Osteoblast (primary cell): ENCODE data around the gene ATG14. TPM values are rescaled to one million over a fixed set of nuclear protein-coding genes. Genes with fewer than 3 reads are reported as not detected.
A peak's percentile ranks its signal among the peaks of the same experiment; 100 is the strongest.

Experiments
- DNase-seq: peaks from one replicate; pipeline ENCODE4 v3.0.0; 2011; ENCODE audit warnings: low spot score, mixed read lengths; ENCODE audit not compliant: insufficient read length; ENCODE audit errors: missing footprints
- H2AFZ ChIP-seq: 2 replicates; pipeline ENCODE4 v1.6.0; 2011; ENCODE audit warnings: mild to moderate bottlenecking, low read length
- H3K27ac ChIP-seq: 2 replicates; pipeline ENCODE4 v1.5.1; 2011; ENCODE audit warnings: mild to moderate bottlenecking, low read depth, low read length, moderate library complexity
- H3K27me3 ChIP-seq: 2 replicates; pipeline ENCODE4 v1.6.0; 2012; ENCODE audit warnings: mild to moderate bottlenecking, control low read depth, inconsistent platforms, low read length, moderate library complexity; ENCODE audit not compliant: insufficient read depth
- H3K36me3 ChIP-seq: 2 replicates; pipeline ENCODE4 v1.5.1; 2011; ENCODE audit warnings: mild to moderate bottlenecking, low read length, control low read depth, moderate library complexity; ENCODE audit not compliant: insufficient read depth
- H3K4me1 ChIP-seq: 2 replicates; pipeline ENCODE4 v1.5.1; 2011; ENCODE audit warnings: mild to moderate bottlenecking, low read length, control low read depth, moderate library complexity; ENCODE audit not compliant: insufficient read depth
- H3K4me2 ChIP-seq: 2 replicates; pipeline ENCODE4 v1.6.0; 2011; ENCODE audit warnings: mild to moderate bottlenecking, low read length; ENCODE audit not compliant: insufficient read depth
- H3K4me3 ChIP-seq: fragments of 200-600 bp; sonication (generic); 3 replicates; pipeline ENCODE4 v1.5.1; 2012; ENCODE audit warnings: mild to moderate bottlenecking, low read length, inconsistent platforms; ENCODE audit not compliant: insufficient read depth
- H3K79me2 ChIP-seq: 2 replicates; pipeline ENCODE4 v1.6.0; 2012; ENCODE audit warnings: mild to moderate bottlenecking, low read length, control low read depth, inconsistent platforms; ENCODE audit not compliant: insufficient read depth
- H3K9me3 ChIP-seq: 2 replicates; pipeline ENCODE4 v1.5.1; 2011; ENCODE audit warnings: low read depth, low read length, control low read depth
- H4K20me1 ChIP-seq: 2 replicates; pipeline ENCODE4 v1.6.0; 2012; ENCODE audit warnings: mild to moderate bottlenecking, low read length, control low read depth; ENCODE audit not compliant: insufficient read depth
- total RNA-seq: library from RNA; depleted of rRNA; stranded (reverse); fragments of >200 nt; gene quantifications from 2 replicates; pipeline ENCODE4 v1.2.3, GENCODE V29; 2012
- TF ChIP-seq, protein P1 (sequence below): IDR thresholded peaks from 2 replicates; pipeline ENCODE4 v1.5.1; 2011; ENCODE audit warnings: mild to moderate bottlenecking, low read depth, low read length, moderate library complexity; ENCODE audit errors: extremely low read depth

ATG14 gene
- total RNA-seq, 1 donor: 21.7 TPM

DNA sequence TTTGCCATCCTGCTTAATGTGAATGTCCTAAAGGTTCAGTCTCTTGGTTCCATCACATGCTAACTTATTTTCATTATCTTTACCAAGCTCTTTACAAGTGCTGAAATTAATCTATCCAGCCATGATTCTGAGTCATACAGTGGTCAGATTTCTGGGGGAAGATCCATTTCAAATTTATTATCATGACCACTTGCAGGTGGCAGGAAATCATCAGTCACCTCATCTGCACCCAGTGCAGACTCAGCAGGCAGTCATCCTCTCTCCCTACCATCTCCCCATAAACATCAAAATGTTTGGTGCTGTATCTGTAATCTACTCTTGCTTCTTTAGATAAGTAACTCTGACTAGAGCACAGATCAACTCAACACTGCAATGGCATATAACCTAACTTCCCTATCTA, 23.5 kb downstream of the ATG14 start:
- Histone ChIP-seq H2AFZ (no peak overlapping the region), H3K4me2 (no peak overlapping the region), H3K36me3 (no peaks in the 10 kb centered on the region), H4K20me1 (no peaks in the 10 kb centered on the region), H3K4me1 (peaks cover 18% of the 10 kb centered on the region), H3K27ac (peak overlapping the region; percentile 42), H3K9me3 (no peaks in the 10 kb centered on the region), H3K27me3 (no peaks in the 10 kb centered on the region), H3K4me3 (no peak overlapping the region), H3K79me2 (no peaks in the 10 kb centered on the region)
- DNase-seq: no peak
- TF ChIP-seq, protein P1, sequence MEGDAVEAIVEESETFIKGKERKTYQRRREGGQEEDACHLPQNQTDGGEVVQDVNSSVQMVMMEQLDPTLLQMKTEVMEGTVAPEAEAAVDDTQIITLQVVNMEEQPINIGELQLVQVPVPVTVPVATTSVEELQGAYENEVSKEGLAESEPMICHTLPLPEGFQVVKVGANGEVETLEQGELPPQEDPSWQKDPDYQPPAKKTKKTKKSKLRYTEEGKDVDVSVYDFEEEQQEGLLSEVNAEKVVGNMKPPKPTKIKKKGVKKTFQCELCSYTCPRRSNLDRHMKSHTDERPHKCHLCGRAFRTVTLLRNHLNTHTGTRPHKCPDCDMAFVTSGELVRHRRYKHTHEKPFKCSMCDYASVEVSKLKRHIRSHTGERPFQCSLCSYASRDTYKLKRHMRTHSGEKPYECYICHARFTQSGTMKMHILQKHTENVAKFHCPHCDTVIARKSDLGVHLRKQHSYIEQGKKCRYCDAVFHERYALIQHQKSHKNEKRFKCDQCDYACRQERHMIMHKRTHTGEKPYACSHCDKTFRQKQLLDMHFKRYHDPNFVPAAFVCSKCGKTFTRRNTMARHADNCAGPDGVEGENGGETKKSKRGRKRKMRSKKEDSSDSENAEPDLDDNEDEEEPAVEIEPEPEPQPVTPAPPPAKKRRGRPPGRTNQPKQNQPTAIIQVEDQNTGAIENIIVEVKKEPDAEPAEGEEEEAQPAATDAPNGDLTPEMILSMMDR: no peak

DNA sequence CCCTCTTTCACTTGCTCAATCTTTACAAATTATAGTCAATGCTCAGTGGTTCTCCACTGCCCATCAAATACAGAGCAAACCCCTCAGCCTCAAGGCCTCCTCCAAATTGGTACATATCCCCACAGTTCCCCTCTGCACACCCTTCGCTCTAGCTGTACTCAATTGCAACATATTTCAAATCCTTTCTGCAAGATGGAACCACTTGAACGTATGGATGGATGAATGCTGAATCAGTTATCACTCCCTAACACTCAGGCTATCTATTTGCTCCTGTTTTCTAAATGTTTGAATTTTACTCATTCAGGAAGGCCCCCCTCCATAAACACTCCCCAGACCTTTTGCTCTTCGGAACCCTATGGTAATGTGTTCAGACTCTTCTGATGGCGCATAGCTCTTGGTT, 24.5 kb downstream of the ATG14 start:
- Histone ChIP-seq H3K79me2 (no peaks in the 10 kb centered on the region), H4K20me1 (no peaks in the 10 kb centered on the region), H3K4me2 (no peak overlapping the region), H3K27ac (no peak overlapping the region), H2AFZ (no peak overlapping the region), H3K9me3 (no peaks in the 10 kb centered on the region), H3K27me3 (no peaks in the 10 kb centered on the region), H3K4me1 (peaks cover 26% of the 10 kb centered on the region), H3K4me3 (no peak overlapping the region), H3K36me3 (no peaks in the 10 kb centered on the region)
- TF ChIP-seq, protein P1: no peak
- no peak for DNase-seq

DNA sequence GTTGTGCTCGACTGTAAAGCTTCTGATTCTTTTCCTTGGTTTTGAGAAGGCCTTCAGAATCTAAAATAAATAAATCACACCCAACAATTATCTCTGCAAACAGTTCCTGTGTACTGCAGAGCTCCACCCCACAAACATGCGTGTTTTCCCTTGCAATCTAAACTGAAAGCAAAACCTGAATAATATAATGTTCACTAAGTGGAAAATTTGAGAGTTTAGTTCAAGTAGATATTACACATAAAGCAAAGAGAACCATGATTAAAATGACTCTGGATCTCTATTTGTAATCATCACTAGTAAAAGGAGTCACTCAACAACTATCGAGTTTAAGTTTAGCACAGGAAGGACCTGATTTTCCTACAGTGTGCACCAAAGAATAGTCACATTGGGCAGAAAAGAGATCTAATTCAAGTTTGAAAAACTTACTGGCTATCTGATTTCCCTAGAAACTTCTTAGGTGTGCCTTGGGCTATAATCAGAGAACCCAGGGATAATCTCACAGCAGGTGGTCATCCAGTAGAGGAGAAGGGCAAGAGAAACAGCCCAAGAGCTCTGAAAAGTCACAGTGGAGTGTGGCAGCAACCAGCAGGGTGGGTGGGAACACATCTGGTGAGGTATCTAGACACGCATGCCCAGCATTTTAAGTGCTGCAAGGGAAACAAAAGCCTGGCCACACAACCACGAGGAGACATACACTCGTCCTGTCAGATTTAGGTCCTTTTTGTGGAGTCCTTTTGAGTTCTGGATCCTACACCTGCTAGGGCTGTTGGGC, 25.4 kb downstream of the ATG14 start:
- no peak overlapping the region for H3K27ac ChIP-seq
- no peak overlapping the region for H3K4me2 ChIP-seq
- no peaks in the 10 kb centered on the region for H3K79me2 ChIP-seq
- no peaks in the 10 kb centered on the region for H4K20me1 ChIP-seq
- TF ChIP-seq, protein P1: no peak
- peaks cover 4% of the 10 kb centered on the region for H3K36me3 ChIP-seq
- H2AFZ ChIP-seq: no peak overlapping the region
- DNase-seq: no peak
- no peak overlapping the region for H3K4me3 ChIP-seq
- no peaks in the 10 kb centered on the region for H3K27me3 ChIP-seq
- peaks cover 26% of the 10 kb centered on the region for H3K4me1 ChIP-seq
- no peaks in the 10 kb centered on the region for H3K9me3 ChIP-seq

DNA sequence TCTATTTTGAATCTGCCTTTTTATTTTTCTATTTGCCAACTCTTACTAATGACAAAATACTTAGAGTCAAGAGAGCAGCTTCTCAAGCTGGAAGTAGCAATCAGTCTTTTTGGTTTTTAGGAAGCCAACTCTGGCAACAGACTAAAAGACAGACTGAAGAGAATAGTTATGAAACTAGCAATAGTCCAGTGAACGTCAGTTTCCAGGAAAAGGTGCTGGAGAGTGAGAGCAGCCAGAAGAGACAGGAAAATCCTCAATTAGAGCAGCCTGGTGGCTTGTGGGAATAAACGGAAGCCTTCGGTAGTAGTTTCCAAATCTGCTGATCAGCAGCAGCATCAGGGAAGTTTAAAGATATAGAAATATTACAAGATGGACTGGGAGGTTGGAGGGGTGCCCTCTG, 27.1 kb downstream of the ATG14 start:
- Histone ChIP-seq H3K36me3 (peaks cover 20% of the 10 kb centered on the region), H3K4me1 (peaks cover 26% of the 10 kb centered on the region), H3K79me2 (no peaks in the 10 kb centered on the region), H3K4me3 (no peak overlapping the region), H3K4me2 (no peak overlapping the region), H3K27me3 (no peaks in the 10 kb centered on the region), H4K20me1 (no peaks in the 10 kb centered on the region), H2AFZ (no peak overlapping the region), H3K9me3 (no peaks in the 10 kb centered on the region), H3K27ac (no peak overlapping the region)
- TF ChIP-seq, protein P1: no peak
- no peak for DNase-seq
